Testis (tissue), 3 donors: ENCODE data around the gene GMCL2. TPM values are rescaled to one million over a fixed set of nuclear protein-coding genes. Genes with fewer than 3 reads are reported as not detected.

Experiments used
- DNase-seq: peaks from one replicate; pipeline ENCODE4 v3.0.0-alpha.2; 2019
- H3K27ac ChIP-seq, 2 donors: fragments of 200-600 bp; sonication (generic); one replicate each; pipeline ENCODE4 v1.5.1; 2019
- H3K27me3 ChIP-seq: fragments of 200-600 bp; sonication (generic); one replicate; pipeline ENCODE4 v1.5.1; 2019
- H3K36me3 ChIP-seq: fragments of 200-600 bp; sonication (generic); one replicate; pipeline ENCODE4 v1.5.1; 2017; ENCODE audit warnings: low read depth; ENCODE audit errors: missing control alignments
- H3K4me1 ChIP-seq: fragments of 200-600 bp; sonication (generic); one replicate; pipeline ENCODE4 v1.5.1; 2019
- H3K4me3 ChIP-seq, 2 donors: fragments of 200-600 bp; sonication (generic); one replicate each; pipeline ENCODE4 v1.5.1; 2017 to 2019
- H3K9me3 ChIP-seq: fragments of 200-600 bp; sonication (generic); one replicate; pipeline ENCODE4 v1.5.1; 2017
- CTCF ChIP-seq, 3 experiments: fragments of 450-650 bp in 2 of 3; fragments of 200-600 bp in 1 of 3; sonication (generic) in 1 of 3; IDR thresholded peaks; one replicate each; pipeline ENCODE4 v1.5.1; 2016 to 2019; ENCODE audit warnings: antibody characterized with exemption in 3 of 3, mild to moderate bottlenecking in 2 of 3, moderate library complexity in 1 of 3
- POLR2A ChIP-seq: fragments of 450-650 bp; IDR thresholded peaks from one replicate; pipeline ENCODE4 v1.6.1; 2017; ENCODE audit warnings: antibody characterized with exemption, mild to moderate bottlenecking, moderate library complexity
- WGBS, 2 donors: methylation state at CpG; one replicate each; pipeline ENCODE4 v1.1.5; 2018; 5-methylcytosine and 5-hydroxymethylcytosine counted together
- intact Hi-C: fragments of 100-400 bp; cut with DNase I; formaldehyde crosslinking; loops from one replicate; pipeline ENCODE4 v1.15.1; 2023; ENCODE audit warnings: low total_unique reads
- polyA plus RNA-seq: library from polyadenylated mRNA; stranded (reverse); fragments of 350-450 nt; fragmentation: Illumina TruSeq; extraction: RNeasy Lipid Tissue Mini Kit (QIAGEN cat#74804); gene quantifications from one replicate; pipeline ENCODE4 v1.2.3, GENCODE V29; 2014; ENCODE audit warnings: low read depth, low replicate concordance; ENCODE audit not compliant: insufficient read depth
- total RNA-seq, 2 donors: library from RNA; depleted of rRNA; stranded (reverse); fragments of >200 nt; gene quantifications; one replicate each; pipeline ENCODE4 v1.2.3, GENCODE V29; 2016

GMCL2 gene
- total and polyA plus RNA-seq, 3 donors from 2014 or later, result 9.8 to 53.5 (median 11.0) TPM

GRCh38 chr5:178214160-178214803, 27.1 kb upstream of the GMCL2 start:
- intact Hi-C loops, result no loop called here
- no peaks in the 10 kb centered on the region for H3K27me3 ChIP-seq
- WGBS, 2 donors, result 95 to 96% methylated on average over 2 to 6 of the region's 6 CpGs
- peaks cover 4% of the 10 kb centered on the region for H3K4me1 ChIP-seq
- no peaks in the 10 kb centered on the region for H3K9me3 ChIP-seq
- DNase-seq, result no peak
- H3K27ac ChIP-seq, result no peak overlapping the region
- TF ChIP-seq POLR2A (no peak), CTCF (IDR thresholded peaks at IDR 0.05) (no peak)
- no peaks in the 10 kb centered on the region for H3K36me3 ChIP-seq
- no peak overlapping the region for H3K4me3 ChIP-seq

- intact Hi-C loops, result no loop called here
- no peak for TF ChIP-seq POLR2A
- TF ChIP-seq CTCF (IDR thresholded peaks at IDR 0.05), result no peak
- Histone ChIP-seq H3K9me3 (no peaks in the 10 kb centered on the region), H3K4me1 (peaks cover 4% of the 10 kb centered on the region), H3K36me3 (no peaks in the 10 kb centered on the region), H3K27me3 (no peaks in the 10 kb centered on the region), H3K27ac (no peak overlapping the region), H3K4me3 (no peak overlapping the region)
- no peak for DNase-seq
- WGBS, 2 donors, result 80 to 87% methylated on average over 8 of the region's 8 CpGs
Observed at GRCh38 chr5:178213748-178214151, 26.6 kb upstream of the GMCL2 start.

- Histone ChIP-seq H3K27me3 (no peaks in the 10 kb centered on the region), H3K36me3 (no peaks in the 10 kb centered on the region), H3K4me3 (no peak overlapping the region), H3K27ac (no peak overlapping the region), H3K4me1 (peaks cover 4% of the 10 kb centered on the region), H3K9me3 (no peaks in the 10 kb centered on the region)
- intact Hi-C loops, result no loop called here
- DNase-seq, result no peak
- TF ChIP-seq POLR2A (no peak), CTCF (IDR thresholded peaks at IDR 0.05) (no peak)
- 49 to 72% methylated on average over 2 to 4 of the region's 4 CpGs for WGBS, 2 donors
Observed at GRCh38 chr5:178213003-178213461, 25.9 kb upstream of the GMCL2 start.

- Histone ChIP-seq H3K36me3 (no peaks in the 10 kb centered on the region), H3K4me3 (no peak overlapping the region), H3K9me3 (no peaks in the 10 kb centered on the region), H3K4me1 (peaks cover 7% of the 10 kb centered on the region), H3K27me3 (no peaks in the 10 kb centered on the region), H3K27ac (no peak overlapping the region)
- no peak for TF ChIP-seq CTCF (IDR thresholded peaks at IDR 0.05)
- no peak for TF ChIP-seq POLR2A
- 88 to 100% methylated on average over 2 to 3 of the region's 3 CpGs for WGBS, 2 donors
- DNase-seq, result no peak
- intact Hi-C loops, result no loop called here
Observed at GRCh38 chr5:178212241-178213002, 25.3 kb upstream of the GMCL2 start.
